Thyroid gland (tissue), 4 donors: ENCODE data around the gene APMAP.

Source experiments
- CTCF ChIP-seq, 6 experiments: fragments of 200-600 bp in 3 of 6; fragments of 450-650 bp in 3 of 6; sonication (generic) in 3 of 6; IDR thresholded peaks; one replicate each; pipeline ENCODE4 v1.5.1; 2016 to 2019; ENCODE audit warnings: antibody characterized with exemption in 6 of 6, mild to moderate bottlenecking in 2 of 6, inconsistent platforms in 1 of 6, moderate library complexity in 1 of 6
- POLR2A ChIP-seq, 2 donors: fragments of 450-650 bp; IDR thresholded peaks; one replicate each; pipeline ENCODE4 v1.6.1; 2017; ENCODE audit warnings: antibody characterized with exemption in 2 of 2, mild to moderate bottlenecking in 2 of 2, moderate library complexity in 1 of 2

- TF ChIP-seq CTCF (IDR thresholded peaks at IDR 0.05) = no peak
- TF ChIP-seq POLR2A (IDR thresholded peaks at IDR 0.05) = no peak
Observed at GRCh38 chr20:24956001-24956841, 36.3 kb downstream of the APMAP start.
